GM18499 (cell line): ENCODE data around the gene USP24.

Source experiments
- ATAC-seq: cut with Tn5 transposase; IDR thresholded peaks from one replicate; pipeline ENCODE4 v1.9.1; 2021; ENCODE audit warnings: moderate number of reproducible peaks; ENCODE audit not compliant: insufficient read depth, unreplicated experiment

Gene USP24

GRCh38 chr1:55074455-55074854 lies 140.7 kb downstream of the USP24 start:
- no peak for ATAC-seq

GRCh38 chr1:55073187-55073916 lies 141.8 kb downstream of the USP24 start:
- ATAC-seq = no peak

GRCh38 chr1:55071477-55071876 lies 143.7 kb downstream of the USP24 start:
- no peak for ATAC-seq

DNA sequence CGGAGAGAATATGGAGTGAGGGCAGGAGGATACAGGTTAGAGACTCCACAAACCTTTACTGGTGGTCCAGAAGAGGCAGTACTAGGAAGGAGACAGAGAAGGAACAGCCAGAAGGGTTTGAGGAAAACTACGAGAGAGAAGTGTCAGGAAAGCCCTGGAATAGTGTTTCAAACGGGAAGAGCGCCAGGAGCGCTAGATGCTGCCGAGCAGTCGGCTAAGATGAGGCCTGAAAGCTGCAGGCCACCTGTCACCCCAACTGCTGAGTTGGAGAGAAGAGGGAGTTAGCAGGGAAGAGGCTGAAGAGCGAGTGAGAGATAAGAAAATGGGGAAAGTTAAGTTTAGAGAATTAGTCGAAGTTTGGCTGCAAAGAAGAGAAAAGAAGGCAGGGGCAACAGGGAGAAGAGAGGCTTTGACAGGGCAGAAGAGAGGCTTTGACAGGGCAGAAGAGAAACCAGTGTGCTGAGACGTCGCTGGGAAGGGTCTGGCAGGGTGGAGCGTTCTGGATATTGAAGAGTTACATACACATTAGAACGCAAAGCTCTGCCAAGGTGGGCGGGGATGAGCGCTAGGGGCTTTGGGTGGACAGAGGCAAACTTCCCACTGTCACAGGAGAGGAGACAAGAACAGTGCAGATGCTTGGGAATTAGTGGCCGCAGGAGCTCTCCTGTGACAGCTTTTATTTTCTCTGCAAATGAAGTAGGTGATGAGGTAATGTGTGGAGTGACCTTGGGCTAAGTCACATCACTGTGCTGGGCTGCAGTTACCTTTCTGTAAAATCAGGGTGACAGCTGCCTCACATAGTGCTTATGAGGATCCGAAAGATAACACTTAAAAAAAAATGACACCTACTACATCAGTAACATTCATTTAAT lies 144.6 kb downstream of the USP24 start:
- ATAC-seq = no peak

DNA sequence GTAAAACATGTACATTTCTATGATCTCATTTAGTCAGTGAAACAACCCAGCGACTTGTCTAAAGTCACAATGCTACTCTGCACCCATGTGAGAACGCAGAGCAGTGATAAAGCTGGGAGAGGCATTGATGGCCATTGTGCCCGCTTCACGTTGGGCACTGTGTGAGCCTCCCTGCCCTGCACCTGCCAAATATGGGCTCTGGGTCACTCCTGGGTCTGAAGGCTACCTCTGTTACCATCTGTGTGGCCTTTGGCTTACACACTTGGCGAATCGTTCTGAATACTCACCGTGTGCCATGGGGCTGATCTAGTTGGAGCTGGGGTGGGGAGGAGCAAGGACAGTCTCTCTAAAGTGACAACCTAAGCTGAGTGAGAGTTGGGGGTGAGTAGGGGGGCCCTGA lies 145.9 kb downstream of the USP24 start:
- no peak for ATAC-seq

- no peak for ATAC-seq
Observed at GRCh38 chr1:55068638-55069037, 146.5 kb downstream of the USP24 start.

DNA sequence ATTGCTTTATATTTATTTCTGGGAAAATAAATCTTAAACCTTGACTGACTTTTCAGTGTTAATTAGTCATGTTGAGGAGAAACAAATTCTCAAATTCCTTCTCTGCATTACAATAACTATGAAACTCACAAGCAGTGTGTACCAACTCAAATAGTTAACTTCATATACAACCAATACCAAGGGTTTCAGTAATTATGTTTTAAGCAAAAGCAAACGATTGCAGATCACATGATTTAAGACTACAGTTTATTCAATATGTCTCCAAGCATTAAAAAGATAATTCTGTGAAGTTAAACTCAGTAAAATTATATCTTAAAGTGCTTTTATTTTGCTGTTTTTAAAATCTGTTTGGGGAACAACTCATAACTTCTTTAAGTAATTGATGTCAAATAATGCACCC lies 147.2 kb downstream of the USP24 start:
- no peak for ATAC-seq

DNA sequence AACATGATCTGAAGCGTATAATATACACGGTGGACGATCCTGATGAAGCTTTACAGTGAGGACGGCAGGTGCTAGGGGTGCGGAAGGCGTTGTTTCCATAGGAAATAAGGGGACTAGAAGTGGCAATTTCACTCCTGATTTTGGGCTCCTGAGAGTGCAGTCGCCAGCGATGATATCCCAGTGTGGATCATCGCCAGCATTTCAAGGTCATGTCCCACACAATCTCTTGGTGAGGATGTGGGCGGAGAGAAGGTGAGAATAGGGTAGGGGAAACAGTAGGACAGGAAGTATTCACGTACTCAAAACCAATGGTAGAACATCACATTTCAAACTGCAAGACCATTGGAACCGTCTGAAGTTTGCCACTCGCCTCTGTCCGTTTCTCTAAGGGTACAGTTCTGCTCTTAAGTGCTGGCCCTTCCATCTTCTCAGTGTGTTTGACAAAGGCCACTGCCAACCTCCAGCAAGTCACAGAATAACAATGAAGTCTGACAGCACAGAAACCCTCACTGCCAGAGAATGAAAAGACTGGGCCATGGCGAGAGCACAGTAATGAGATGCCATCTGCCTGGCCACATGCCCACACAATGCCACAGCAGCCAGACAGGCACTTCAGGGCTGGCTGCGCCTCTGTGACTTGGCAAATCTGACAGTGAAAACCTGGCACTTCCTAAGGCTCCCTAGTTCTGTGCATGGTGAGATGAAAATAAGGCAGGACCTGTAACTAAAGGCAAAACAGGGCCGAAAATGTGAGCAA lies 148.0 kb downstream of the USP24 start:
- no peak for ATAC-seq

DNA sequence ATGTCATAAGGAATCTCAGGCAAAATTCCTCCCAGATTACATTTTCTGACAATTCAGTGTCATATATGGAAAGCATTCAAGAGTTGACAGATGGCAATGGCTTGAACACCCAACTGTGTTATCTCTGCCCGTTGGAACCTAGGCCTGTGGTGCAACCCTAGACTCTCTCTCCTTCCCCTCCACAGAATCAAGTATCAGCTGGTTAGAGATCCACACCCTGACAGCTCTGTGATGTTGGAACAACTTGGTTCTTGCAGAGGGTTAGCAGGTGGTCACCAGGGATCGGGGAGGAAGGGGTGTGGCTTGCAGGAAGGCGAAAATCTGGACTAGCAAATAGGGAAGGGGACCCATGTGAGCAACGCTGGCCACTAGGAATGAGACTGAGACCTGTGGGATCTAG lies 149.5 kb downstream of the USP24 start:
- ATAC-seq = no peak

DNA sequence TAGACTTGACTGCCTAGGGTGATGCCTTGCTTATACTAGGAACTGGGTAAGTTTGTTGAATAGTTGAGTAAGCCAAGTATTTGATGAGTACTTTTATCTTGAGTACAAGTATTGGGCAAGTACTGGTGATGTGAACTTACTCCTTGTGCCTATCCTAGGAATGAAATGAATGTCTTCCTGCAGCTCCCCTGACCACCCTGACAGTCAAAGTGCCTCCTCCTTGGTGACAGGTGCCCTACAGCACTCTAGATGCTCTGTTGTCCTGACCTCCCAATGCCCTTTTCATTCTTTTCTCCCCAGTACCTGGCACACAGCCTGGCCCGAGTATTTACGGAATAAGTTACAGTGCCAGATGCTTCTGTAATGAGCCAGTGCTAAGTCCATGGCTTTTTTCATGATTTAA lies 150.3 kb downstream of the USP24 start:
- no peak for ATAC-seq

- ATAC-seq = no peak
Observed at GRCh38 chr1:55064071-55064581, 151.0 kb downstream of the USP24 start.

DNA sequence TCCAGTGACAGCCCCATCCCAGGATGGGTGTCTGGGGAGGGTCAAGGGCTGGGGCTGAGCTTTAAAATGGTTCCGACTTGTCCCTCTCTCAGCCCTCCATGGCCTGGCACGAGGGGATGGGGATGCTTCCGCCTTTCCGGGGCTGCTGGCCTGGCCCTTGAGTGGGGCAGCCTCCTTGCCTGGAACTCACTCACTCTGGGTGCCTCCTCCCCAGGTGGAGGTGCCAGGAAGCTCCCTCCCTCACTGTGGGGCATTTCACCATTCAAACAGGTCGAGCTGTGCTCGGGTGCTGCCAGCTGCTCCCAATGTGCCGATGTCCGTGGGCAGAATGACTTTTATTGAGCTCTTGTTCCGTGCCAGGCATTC lies 151.6 kb downstream of the USP24 start:
- ATAC-seq = no peak

DNA sequence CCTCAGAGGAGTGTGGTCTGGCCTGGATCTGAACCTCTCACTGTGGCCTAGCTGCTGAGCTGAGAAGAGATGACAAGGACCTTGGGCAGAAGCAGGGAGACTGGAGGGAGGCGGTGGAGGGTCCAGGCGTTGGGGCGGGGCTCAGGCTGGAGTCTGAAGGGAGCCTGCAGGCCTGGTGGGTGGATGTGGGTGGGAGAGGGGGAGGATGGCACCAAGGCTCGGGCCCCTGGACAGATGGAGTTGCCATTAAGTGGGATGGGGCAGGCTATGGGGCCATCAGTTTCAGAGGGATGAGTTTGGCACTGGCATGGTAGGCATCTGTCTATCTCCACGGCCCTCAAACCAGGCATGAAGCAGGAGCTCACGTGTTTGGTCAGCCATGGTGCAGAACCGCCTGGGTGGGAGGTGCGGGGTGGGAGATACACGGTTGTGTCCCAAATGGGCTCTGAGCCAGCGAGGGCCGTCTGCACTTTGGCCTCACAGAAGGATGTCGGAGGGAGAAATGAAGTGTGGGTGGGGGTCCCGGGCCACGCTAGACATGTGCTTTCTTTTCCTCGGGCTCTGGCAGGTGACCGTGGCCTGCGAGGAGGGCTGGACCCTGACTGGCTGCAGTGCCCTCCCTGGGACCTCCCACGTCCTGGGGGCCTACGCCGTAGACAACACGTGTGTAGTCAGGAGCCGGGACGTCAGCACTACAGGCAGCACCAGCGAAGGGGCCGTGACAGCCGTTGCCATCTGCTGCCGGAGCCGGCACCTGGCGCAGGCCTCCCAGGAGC lies 152.2 kb downstream of the USP24 start:
- ATAC-seq = no peak

DNA sequence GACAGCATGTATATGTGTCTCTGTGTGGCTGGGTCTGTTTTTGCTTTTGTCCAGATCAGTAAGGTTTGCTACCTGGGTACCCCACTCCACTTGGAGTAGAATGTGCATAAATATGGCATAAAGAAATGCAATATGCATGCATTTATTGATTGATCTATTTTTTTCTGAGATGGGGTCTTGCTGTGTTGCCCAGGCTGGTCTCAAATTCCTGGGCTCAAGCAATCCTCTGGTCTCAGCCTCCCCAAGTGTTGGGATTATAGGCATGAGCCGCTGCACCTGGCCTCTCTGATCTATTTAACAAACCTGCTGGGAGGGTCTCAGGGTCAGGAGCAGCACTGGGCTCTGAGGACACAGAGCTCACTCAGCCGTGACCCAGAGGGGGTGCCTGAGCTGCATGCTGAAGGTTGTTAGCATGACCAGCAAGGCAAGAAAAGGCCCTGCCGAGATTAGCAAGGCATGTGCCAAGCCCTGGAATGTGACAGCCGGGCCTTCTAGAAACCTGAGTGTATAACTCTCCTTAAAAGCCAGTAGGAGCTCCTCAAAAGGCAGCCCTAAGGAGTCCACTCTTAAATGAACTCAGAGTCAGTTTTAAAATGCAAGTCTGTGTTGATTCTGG lies 153.3 kb downstream of the USP24 start:
- no peak for ATAC-seq

- no peak for ATAC-seq
Observed at GRCh38 chr1:55061000-55061705, 154.0 kb downstream of the USP24 start.

- ATAC-seq = no peak
Observed at GRCh38 chr1:55060133-55060999, 154.8 kb downstream of the USP24 start.

GRCh38 chr1:55059302-55060132 lies 155.6 kb downstream of the USP24 start:
- ATAC-seq = no peak
